ENCODE data around the gene MAST2.
"Not testable (repeated sequence)": the region's sequence is repeated elsewhere in the genome, so short reads cannot be mapped to it uniquely, and the experiment has no call there.

The MAST2 gene

DNA sequence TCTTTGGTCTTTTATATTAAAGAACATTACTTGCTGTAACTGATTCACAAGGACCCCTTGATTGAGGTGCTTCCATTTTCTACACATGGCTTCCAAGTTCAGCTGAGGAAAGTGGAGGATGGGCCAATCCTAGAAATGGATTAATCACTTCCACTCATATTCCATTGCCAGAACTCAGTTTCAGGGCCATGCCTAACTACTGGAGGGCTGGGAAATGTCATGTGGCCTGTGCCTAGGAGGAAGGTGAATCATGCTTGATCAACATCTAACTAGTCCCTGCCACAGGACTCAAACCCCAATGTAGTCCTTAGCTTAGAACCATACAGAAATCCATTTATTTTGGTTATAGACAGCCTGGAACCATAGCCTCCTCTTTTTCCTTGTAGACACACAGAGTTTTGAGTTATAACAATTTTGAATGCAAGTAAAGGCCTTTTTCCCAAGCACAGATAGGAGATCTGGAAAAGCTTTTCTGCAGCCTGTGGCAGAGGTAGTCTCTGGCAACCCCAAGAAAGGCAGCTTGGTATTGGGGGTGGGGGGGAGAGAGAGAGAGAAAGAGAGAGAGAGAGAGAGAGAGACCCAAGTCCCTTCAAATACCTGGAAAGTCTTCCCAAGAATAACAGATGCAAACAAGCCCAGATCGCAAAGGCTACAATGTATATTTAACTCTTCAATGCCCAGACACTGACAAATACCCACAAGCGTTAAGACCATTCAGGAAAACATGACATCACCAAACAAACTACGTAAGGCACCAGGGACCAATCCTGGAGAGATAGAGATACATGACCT is 12.5 kb downstream of the MAST2 start:
- DNase-seq, result no peak

DNA sequence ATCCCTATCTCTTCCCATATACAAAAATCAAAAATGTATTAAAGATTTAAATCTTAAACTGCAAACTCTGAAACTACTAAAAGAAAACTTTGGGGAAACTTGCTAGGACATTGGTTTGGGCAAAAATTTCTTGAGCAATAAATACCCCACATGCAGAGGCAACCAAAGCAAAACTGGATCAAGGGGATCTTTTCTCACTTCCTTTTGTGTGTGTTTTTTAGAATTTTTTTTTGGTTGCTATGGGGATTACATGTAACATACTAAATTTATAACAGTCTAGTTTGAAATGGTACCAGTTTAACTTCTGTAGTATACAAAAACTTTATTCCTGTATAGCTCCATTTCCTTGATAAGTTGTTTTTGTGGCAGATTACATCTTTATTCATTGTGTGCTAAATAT is 16.8 kb downstream of the MAST2 start:
- no peak for DNase-seq

DNA sequence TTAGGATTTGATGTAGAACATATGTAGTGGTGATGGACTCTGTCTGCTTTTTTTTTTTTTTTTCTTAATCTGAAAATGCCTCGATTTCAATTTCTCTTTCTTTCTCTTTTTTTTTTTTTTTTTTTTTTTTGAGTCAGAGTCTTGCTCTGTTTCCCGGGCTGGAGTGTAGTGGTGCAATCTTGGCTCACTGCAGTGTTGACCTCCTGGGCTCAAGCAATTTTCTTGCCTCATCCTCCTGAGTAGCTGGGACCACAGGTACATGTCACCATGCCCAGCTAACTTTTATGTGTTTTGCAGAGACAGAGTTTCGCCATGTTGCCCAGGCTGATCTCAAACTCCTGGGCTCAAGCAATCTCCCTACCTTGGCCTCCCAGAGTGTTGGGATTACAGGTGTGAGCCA is 17.4 kb downstream of the MAST2 start:
- DNase-seq, result no peak

- DNase-seq, result no peak
These were observed 19.2 kb downstream of the MAST2 start for GRCh38 chr1:45822644-45823043.

- no peak for DNase-seq
These were observed 21.2 kb downstream of the MAST2 start for GRCh38 chr1:45824607-45825006.

- no peak for DNase-seq
These were observed 23.8 kb downstream of the MAST2 start for GRCh38 chr1:45827256-45827655.

DNA sequence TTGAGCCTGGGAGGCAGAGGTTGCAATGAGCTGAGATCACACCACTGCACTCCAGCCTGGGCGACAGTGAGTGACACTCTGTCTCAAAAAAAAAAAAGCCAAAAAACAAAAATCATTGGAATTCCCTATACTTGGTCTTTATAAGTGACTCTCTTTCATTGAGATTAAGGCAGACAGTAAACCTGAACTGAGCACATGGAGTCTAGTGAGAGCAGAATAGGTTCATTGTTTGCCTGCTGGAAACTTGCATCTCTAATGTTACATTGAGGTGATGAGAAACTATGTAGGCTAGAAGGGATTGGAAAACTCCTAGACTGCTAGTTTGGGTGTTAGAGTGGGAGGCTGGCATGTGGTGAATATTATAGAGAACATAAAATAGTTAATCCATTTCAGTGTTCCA is 25.4 kb downstream of the MAST2 start:
- no peak for DNase-seq

DNA sequence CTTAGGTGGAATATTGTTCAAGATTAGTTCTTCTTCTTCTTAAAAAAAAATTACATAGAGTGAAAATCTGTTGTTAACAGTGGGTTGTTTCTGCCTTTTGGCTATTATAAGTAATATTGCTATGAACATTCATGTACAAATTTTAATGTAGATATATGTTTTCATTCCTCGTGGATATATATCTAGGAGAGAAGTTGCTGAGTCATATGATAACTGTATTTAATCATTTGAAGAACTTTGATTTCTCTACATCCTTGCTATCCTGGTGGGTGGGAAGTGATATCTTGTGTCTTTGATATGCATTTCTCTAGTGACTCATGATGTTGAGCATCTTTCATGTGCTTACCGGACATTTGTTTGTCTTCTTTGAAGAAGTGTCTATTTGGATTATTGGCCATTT is 29.9 kb downstream of the MAST2 start:
- no peak for DNase-seq

GRCh38 chr1:45834689-45835088 is 31.3 kb downstream of the MAST2 start:
- no peak for DNase-seq

- DNase-seq, result no peak
These were observed 33.0 kb downstream of the MAST2 start for GRCh38 chr1:45836451-45836850.

- DNase-seq, result not testable (repeated sequence)
These were observed 33.4 kb downstream of the MAST2 start for GRCh38 chr1:45836861-45837260.

GRCh38 chr1:45838322-45838721 is 34.9 kb downstream of the MAST2 start:
- not testable (repeated sequence) for DNase-seq

GRCh38 chr1:45840704-45841103 is 37.3 kb downstream of the MAST2 start:
- DNase-seq, result no peak

- no peak for DNase-seq
These were observed 39.4 kb downstream of the MAST2 start for GRCh38 chr1:45842786-45843185.

DNA sequence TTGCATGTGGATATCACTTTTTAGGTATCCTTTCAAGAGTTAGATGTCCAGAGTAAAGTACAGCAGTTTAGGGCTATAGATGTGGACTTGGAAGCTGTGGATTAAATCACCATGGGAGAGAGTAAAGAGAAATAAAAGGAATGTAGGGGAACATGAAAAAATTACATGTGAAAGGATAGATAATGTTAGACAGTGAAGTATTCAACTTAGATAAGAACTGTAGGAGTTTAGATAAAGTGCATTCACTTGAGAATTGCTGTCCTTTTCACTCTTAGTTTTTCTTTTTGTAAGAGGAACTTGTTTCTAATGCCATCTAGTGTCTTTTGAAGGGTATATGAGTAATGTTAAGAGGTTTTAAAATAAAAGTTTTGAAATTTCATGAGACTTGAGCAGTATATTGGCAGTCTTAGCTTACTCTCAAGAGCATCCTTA is 40.1 kb downstream of the MAST2 start:
- no peak for DNase-seq

- DNase-seq, result not testable (repeated sequence)
These were observed 40.6 kb downstream of the MAST2 start for GRCh38 chr1:45844000-45844399.

DNA sequence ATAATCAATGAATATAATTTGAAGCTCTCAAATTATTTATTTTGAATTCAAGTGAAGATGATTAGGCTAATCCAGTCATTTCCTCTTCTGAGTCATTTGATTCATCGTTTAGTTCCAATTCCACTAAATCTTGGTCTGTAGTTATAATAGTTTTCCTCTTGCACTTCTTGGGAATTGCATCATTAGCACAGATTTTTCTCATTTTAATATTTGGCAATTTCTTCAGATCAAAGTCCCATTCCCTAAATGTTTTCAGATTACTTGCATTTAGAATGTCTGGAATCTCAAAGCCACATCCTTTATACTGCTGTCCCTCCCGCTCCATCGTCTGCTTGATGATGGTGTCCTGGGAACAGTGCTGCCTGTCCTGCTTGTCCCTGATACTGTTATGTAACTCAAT is 43.5 kb downstream of the MAST2 start:
- no peak for DNase-seq

- DNase-seq, result no peak
These were observed 44.7 kb downstream of the MAST2 start for GRCh38 chr1:45848097-45848496.

- DNase-seq, result no peak
These were observed 45.3 kb downstream of the MAST2 start for GRCh38 chr1:45848714-45849113.

DNA sequence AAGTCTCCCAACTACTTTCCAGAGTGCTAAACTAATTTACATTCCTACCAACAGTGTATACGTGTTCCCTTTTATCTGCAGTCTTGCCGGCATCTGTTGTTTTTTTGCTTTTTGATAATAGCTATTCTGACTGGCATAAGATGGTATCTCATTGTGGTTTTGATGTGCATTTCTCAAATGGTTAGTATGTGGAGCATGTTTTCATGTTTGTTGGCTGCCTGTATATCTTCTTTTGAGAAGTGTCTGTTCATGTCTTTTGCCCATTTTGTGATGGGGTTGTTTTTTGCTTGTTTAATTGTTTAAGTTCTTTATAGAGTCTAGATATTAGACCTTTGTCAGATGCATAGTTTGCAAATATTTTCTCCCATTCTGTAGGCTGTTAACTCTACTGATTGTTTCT is 46.6 kb downstream of the MAST2 start:
- no peak for DNase-seq

DNA sequence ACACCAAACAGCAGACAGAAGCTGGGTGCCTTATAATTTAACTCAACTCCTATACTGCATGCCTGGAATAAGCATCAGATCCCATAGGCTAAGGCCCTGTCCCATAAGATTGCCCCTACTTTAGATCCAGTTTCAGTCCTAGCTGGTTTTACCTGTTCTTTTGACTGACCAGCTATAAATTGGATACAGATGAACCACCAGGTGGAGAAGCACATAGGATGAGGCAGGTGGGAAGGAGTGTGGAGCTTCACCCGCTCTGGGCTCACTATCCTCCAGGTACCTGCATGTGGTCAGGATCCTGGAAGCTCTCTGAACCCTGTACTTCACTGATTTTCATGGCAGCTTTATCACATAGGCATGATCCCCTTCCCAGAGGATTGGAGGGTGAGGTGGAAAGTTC is 51.3 kb downstream of the MAST2 start:
- DNase-seq, result no peak

DNA sequence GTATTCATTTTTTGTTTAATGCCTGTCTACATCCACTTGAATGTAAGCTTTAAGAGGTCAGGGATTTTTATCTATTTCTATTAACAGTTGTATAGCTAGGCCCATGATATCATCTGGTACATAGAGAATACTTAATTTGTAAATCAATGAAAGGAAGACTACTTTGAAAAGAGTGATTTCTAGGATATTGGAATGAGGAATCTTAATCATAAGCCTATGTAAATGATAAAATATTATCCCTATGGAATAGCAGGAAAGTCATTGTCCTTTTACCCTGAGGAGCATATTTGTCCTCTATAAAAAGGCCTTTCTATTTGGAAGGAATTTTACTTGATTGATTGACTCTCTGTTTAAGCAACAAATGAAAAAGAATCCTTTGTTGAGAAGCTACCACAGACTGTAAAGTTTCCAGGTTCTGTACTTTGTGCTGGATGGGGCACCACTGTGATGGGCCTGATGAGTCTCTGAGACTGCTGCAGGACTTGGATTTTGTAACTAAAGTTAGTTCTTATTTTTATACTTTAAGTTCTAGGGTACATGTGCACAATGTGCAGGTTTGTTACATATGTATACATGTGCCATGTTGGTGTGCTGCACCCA is 53.8 kb downstream of the MAST2 start:
- DNase-seq, result no peak

DNA sequence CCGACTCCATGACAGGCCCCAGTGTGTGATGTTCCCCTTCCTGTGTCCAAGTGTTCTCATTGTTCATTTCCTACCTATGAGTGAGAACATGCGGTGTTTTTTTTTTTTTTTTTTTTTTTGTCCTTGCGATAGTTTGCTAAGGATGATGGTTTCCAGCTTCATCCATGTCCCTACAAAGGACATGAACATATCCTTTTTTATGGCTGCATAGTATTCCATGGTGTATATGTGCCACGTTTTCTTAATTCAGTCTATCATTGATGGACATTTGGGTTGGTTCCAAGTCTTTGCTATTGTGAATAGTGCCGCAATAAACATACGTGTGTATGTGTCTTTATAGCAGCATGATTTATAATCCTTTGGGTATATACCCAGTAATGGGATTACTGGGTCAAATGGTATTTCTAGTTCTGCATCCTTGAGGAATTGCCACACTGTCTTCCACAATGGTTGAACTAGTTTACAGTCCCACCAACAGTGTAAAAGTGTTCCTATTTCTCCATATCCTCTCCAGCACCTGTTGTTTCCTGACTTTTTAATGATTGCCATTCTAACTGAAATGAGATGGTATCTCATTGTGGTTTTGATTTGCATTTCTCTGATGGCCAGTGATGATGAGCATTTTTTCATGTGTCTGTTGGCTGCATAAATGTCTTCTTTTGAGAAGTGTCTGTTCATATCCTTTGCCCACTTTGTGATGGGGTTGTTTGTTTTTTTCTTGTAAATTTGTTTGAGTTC is 54.5 kb downstream of the MAST2 start:
- DNase-seq, result not testable (repeated sequence)

GRCh38 chr1:45859221-45859620 is 55.8 kb downstream of the MAST2 start:
- DNase-seq, result no peak

Measured in NCI-H1105 (cell line).